Omental fat pad (tissue), 4 donors: ENCODE measurements around the gene SLC41A2. TPM values are rescaled to one million over a fixed set of nuclear protein-coding genes. Genes with fewer than 3 reads are reported as not detected.

Experiments used
- ATAC-seq: fragments of 150-250 bp; one replicate; pipeline ENCODE4 v1.9.1; 2016; ENCODE audit warnings: mild to moderate bottlenecking, moderate library complexity; ENCODE audit not compliant: low FRiP score
- DNase-seq: peaks from one replicate; pipeline ENCODE4 v3.0.0-alpha.2; 2019; ENCODE audit warnings: low spot score
- CTCF ChIP-seq, 3 donors: fragments of 450-650 bp; IDR thresholded peaks; one replicate each; pipeline ENCODE4 v1.5.1; 2016 to 2017; ENCODE audit warnings: antibody characterized with exemption in 3 of 3, mild to moderate bottlenecking in 3 of 3, moderate library complexity in 2 of 3
- total RNA-seq, 4 donors: library from RNA; depleted of rRNA; stranded (reverse); fragments of >200 nt; gene quantifications; one replicate each; pipeline ENCODE4 v1.1.0, GENCODE V29; 2016

SLC41A2 gene
- total RNA-seq, 4 donors from 2014 or later = 38.6 to 67.4 (median 60.0) TPM

- no peak for DNase-seq
- TF ChIP-seq CTCF (IDR thresholded peaks at IDR 0.05) = no peak
Observed at GRCh38 chr12:104974626-104975290, 16.7 kb upstream of the SLC41A2 start.

GRCh38 chr12:104973250-104973649 is 15.2 kb upstream of the SLC41A2 start:
- ATAC-seq (no peak), DNase-seq (no peak)
- TF ChIP-seq CTCF (IDR thresholded peaks at IDR 0.05) = no peak

More at GRCh38 chr12:104974626-104975290, 16.7 kb upstream of the SLC41A2 start:
- ATAC-seq = no peak

- no peak for TF ChIP-seq CTCF (IDR thresholded peaks at IDR 0.05)
- peak; percentile 51 for ATAC-seq
- no peak for DNase-seq
Observed at GRCh38 chr12:104971306-104971705, 13.2 kb upstream of the SLC41A2 start.

- no peak for TF ChIP-seq CTCF (IDR thresholded peaks at IDR 0.05)
- ATAC-seq (no peak), DNase-seq (no peak)
Observed at GRCh38 chr12:104969343-104969742, 11.3 kb upstream of the SLC41A2 start.

GRCh38 chr12:104966677-104967076 is 8.6 kb upstream of the SLC41A2 start:
- no peak for ATAC-seq
- no peak for TF ChIP-seq CTCF (IDR thresholded peaks at IDR 0.05)
- DNase-seq = no peak

- ATAC-seq = no peak
Observed at GRCh38 chr12:104964856-104965205, 6.7 kb upstream of the SLC41A2 start.

More at GRCh38 chr12:104964856-104965205, 6.7 kb upstream of the SLC41A2 start:
- no peak for TF ChIP-seq CTCF (IDR thresholded peaks at IDR 0.05)
- DNase-seq = no peak
